OCI-LY3 (cell line): ENCODE data around the gene SLC25A10.

Experiments used
- H2AFZ ChIP-seq: fragments of 200-600, 300-600 bp; shearing (Covaris generic); 2 replicates; pipeline ENCODE4 v1.6.0; 2014; ENCODE audit warnings: antibody characterized with exemption, low read depth, low read length
- H3K27ac ChIP-seq: fragments of 200-600, 300-600 bp; sonication (generic); 2 replicates; pipeline ENCODE4 v1.5.1; 2014; ENCODE audit warnings: mild to moderate bottlenecking, low read length, moderate library complexity, mixed read lengths
- H3K27me3 ChIP-seq: fragments of 200-600, 300-600 bp; sonication (generic); 2 replicates; pipeline ENCODE4 v1.6.1; 2014; ENCODE audit warnings: low read depth, low read length, mixed read lengths
- H3K36me3 ChIP-seq: fragments of 200-600, 300-600 bp; sonication (generic); replicated peaks from 2 replicates; pipeline ENCODE3; 2014; ENCODE audit warnings: low read depth, low read length, mixed read lengths
- H3K4me1 ChIP-seq: fragments of 300-600, 200-600 bp; sonication (generic); 2 replicates; pipeline ENCODE4 v1.6.1; 2014; ENCODE audit warnings: low read length, mixed read lengths
- H3K4me2 ChIP-seq: fragments of 200-600, 300-600 bp; sonication (generic); 2 replicates; pipeline ENCODE4 v1.6.1; 2014; ENCODE audit warnings: low read length, mixed read lengths
- H3K4me3 ChIP-seq: fragments of 300-600, 200-600 bp; sonication (generic); 2 replicates; pipeline ENCODE4 v1.5.1; 2014; ENCODE audit warnings: antibody characterized with exemption, mild to moderate bottlenecking, low read length, moderate library complexity
- H3K79me2 ChIP-seq: fragments of 300-600, 200-600 bp; shearing (Covaris generic); 2 replicates; pipeline ENCODE4 v1.6.1; 2014; ENCODE audit warnings: mild to moderate bottlenecking, low read length, mixed read lengths
- H3K9ac ChIP-seq: fragments of 300-600, 200-600 bp; shearing (Covaris generic); 2 replicates; pipeline ENCODE4 v1.6.0; 2014; ENCODE audit warnings: mild to moderate bottlenecking, low read length, moderate library complexity
- H3K9me3 ChIP-seq: fragments of 200-600, 300-600 bp; shearing (Covaris generic); 2 replicates; pipeline ENCODE4 v1.6.1; 2014; ENCODE audit warnings: low read length, mixed read lengths; ENCODE audit not compliant: insufficient read depth
- H4K20me1 ChIP-seq: fragments of 200-600, 300-600 bp; sonication (generic); 2 replicates; pipeline ENCODE4 v1.6.1; 2016; ENCODE audit warnings: low read length, mixed read lengths; ENCODE audit not compliant: insufficient read depth
- EZH2phosphoT487 ChIP-seq: fragments of 200-600 bp; shearing (Covaris generic); IDR thresholded peaks from 2 replicates; pipeline ENCODE4 v1.6.1; 2018; ENCODE audit warnings: antibody characterized with exemption, mixed run types, low read depth
- TF ChIP-seq, protein P1 (sequence below): fragments of 200-600, 300-600 bp; sonication (generic); IDR thresholded peaks from 2 replicates; pipeline ENCODE4 v1.5.1; 2014; ENCODE audit warnings: antibody characterized with exemption, low read length, low read depth

SLC25A10 gene

DNA sequence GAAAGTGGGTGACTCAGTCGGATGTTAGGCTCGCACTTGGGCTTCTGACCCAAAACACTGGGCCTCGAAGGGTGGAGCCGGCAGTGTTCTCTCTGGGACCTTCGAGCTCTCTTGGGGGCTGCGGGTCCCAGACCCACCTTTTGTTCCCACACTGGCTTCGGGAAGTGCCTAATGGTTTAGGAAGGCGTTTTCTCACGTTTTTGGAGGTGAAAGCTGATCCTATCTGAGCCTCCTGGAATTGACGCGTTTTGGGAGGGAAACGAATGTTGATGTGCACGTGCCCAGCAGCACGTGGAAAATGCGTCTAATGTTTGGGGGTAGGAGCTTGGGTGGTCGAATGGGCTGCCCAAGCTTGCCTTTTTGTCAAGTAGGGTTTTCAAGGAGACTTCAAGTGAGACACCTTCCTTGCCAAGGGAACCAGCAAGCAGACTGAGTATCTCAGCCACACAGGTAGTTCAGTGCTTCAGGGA, 27.6 kb upstream of the SLC25A10 start:
- H3K4me3 ChIP-seq: peak overlapping the region; percentile 87
- H2AFZ ChIP-seq: no peak overlapping the region

DNA sequence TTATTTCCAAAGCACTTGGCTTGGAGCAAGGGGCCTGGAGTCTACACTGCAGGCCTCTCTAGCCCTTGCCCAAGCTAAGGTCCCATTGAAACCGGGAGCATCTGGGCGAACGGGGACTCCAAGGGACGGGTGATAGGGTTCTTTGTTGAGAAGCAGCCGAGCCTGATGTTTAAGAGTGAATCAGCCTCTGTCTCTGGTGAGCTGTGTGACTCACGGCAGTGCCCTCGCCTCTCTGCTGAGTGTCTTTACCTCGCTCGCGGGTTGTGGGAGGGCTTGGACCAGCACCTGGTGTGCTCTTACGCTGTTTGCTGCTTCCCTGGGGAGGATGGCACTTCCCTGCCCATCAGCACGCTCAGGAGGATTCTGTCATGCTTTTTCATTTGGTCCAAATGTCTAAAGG, 27.0 kb upstream of the SLC25A10 start:
- H3K79me2 ChIP-seq: peaks cover 56% of the 10 kb centered on the region

More for the DNA sequence above, 27.6 kb upstream of the SLC25A10 start:
- no peaks in the 10 kb centered on the region for H3K27me3 ChIP-seq
- peak overlapping the region; percentile 84 for H3K9ac ChIP-seq
- no peaks in the 10 kb centered on the region for H3K9me3 ChIP-seq
- H3K4me1 ChIP-seq: peaks cover 18% of the 10 kb centered on the region
- 0 out of 2 replicates have a peak, but pooled peaks cover 6% of the 10 kb centered on the region for H4K20me1 ChIP-seq
- TF ChIP-seq, protein P1, sequence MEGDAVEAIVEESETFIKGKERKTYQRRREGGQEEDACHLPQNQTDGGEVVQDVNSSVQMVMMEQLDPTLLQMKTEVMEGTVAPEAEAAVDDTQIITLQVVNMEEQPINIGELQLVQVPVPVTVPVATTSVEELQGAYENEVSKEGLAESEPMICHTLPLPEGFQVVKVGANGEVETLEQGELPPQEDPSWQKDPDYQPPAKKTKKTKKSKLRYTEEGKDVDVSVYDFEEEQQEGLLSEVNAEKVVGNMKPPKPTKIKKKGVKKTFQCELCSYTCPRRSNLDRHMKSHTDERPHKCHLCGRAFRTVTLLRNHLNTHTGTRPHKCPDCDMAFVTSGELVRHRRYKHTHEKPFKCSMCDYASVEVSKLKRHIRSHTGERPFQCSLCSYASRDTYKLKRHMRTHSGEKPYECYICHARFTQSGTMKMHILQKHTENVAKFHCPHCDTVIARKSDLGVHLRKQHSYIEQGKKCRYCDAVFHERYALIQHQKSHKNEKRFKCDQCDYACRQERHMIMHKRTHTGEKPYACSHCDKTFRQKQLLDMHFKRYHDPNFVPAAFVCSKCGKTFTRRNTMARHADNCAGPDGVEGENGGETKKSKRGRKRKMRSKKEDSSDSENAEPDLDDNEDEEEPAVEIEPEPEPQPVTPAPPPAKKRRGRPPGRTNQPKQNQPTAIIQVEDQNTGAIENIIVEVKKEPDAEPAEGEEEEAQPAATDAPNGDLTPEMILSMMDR: no peak
- no peak for TF ChIP-seq EZH2phosphoT487
- peak overlapping the region; percentile 28; the same call in 1 of the 2 replicates for H3K27ac ChIP-seq
- peaks cover 10% of the 10 kb centered on the region for H3K36me3 ChIP-seq
- peaks cover 56% of the 10 kb centered on the region for H3K79me2 ChIP-seq
- peak overlapping the region; percentile 100 for H3K4me2 ChIP-seq

DNA sequence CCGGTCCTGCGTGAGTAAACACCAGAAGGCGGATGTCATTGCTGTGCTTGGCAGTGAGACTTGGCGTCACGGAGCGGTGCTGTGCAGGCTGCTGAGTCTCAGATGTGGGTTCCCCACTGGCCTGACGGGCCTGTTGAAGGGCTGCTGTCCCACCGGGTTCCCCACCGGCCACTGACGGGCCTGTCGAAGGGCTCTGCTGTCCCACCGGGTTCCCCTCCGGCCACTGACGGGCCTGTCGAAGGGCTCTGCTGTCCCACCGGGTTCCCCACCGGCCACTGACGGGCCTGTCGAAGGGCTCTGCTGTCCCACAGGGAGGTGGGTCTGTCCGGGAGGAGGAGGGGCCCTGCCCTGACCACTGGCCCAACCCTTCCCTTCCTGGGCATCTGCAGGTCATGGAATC, 25.5 kb upstream of the SLC25A10 start:
- no peak for TF ChIP-seq EZH2phosphoT487
- TF ChIP-seq, protein P1: no peak
- Histone ChIP-seq H3K27ac (no peak overlapping the region), H3K4me1 (peaks cover 18% of the 10 kb centered on the region), H3K4me3 (no peak overlapping the region), H3K4me2 (no peak overlapping the region), H3K27me3 (no peaks in the 10 kb centered on the region), H2AFZ (no peak overlapping the region), H3K79me2 (peaks cover 50% of the 10 kb centered on the region), H4K20me1 (0 out of 2 replicates have a peak, but pooled peaks cover 6% of the 10 kb centered on the region), H3K9me3 (no peaks in the 10 kb centered on the region), H3K9ac (no peak overlapping the region), H3K36me3 (peaks cover 14% of the 10 kb centered on the region)

More for the DNA sequence above, 27.0 kb upstream of the SLC25A10 start:
- 0 out of 2 replicates have a peak, but pooled peaks cover 6% of the 10 kb centered on the region for H4K20me1 ChIP-seq
- peak overlapping the region; percentile 3; the same call in 1 of the 2 replicates for H3K27ac ChIP-seq
- H3K4me1 ChIP-seq: peaks cover 18% of the 10 kb centered on the region
- H3K9ac ChIP-seq: peak overlapping the region; percentile 84
- no peaks in the 10 kb centered on the region for H3K9me3 ChIP-seq
- TF ChIP-seq EZH2phosphoT487: no peak
- TF ChIP-seq, protein P1: no peak
- H2AFZ ChIP-seq: no peak overlapping the region
- peak overlapping the region; percentile 100 for H3K4me2 ChIP-seq
- H3K36me3 ChIP-seq: peaks cover 10% of the 10 kb centered on the region
- H3K4me3 ChIP-seq: peak overlapping the region; percentile 87
- no peaks in the 10 kb centered on the region for H3K27me3 ChIP-seq

GRCh38 chr17:81687770-81688541, 24.1 kb upstream of the SLC25A10 start:
- Histone ChIP-seq H3K27ac (no peak overlapping the region), H3K36me3 (peaks cover 16% of the 10 kb centered on the region), H4K20me1 (0 out of 2 replicates have a peak, but pooled peaks cover 6% of the 10 kb centered on the region), H3K4me3 (no peak overlapping the region), H3K9ac (no peak overlapping the region), H2AFZ (no peak overlapping the region), H3K27me3 (no peaks in the 10 kb centered on the region), H3K4me2 (no peak overlapping the region), H3K9me3 (no peaks in the 10 kb centered on the region), H3K79me2 (peaks cover 37% of the 10 kb centered on the region), H3K4me1 (peaks cover 12% of the 10 kb centered on the region)
- TF ChIP-seq, protein P1: no peak
- TF ChIP-seq EZH2phosphoT487: no peak
